Hippocampal formation (tissue), 2 donors: ENCODE measurements around the gene MAN2B2.
A peak's percentile ranks its signal among the peaks of the same experiment; 100 is the strongest.
"Not testable (repeated sequence)": the region's sequence is repeated elsewhere in the genome, so short reads cannot be mapped to it uniquely, and the experiment has no call there.

Experiments
- DNase-seq, 2 donors: peaks; one replicate each; lab custom pipeline; 2025; lab: John Stamatoyannopoulos, UW

MAN2B2 gene

DNA sequence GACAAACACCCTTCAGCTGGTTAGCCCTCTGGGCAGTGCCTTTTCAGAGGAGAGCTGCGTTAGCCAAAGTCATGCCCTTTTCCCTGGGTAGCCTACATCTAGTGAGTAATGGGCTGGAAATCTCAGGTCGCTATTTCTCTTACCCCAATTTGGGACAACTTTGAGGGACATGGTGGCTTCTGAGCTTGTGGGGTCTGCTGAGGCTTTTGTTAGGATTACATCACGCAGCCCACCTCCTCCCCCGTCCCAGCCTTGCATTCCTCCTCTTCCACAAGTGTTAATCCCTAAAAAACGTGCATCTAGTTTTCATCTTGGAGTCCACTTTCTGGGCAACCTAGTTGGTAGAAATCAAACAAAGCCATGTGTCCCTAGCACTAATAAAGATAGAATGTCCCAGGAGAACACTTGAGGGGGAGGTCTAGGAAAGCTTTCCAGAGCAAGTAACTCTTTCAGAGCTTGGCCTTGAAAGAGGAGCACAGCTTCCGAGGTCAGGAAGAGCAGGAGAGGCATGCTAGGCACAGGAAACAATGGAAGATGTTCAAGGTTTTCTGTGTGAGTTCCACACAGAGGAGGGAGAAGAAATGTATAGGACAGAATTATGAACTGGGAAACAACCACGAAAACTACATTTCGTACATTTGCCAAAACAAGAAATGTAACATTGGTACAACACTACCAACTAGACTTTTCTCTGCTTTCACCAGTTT is 68.3 kb downstream of the MAN2B2 start:
- DNase-seq = no peak

DNA sequence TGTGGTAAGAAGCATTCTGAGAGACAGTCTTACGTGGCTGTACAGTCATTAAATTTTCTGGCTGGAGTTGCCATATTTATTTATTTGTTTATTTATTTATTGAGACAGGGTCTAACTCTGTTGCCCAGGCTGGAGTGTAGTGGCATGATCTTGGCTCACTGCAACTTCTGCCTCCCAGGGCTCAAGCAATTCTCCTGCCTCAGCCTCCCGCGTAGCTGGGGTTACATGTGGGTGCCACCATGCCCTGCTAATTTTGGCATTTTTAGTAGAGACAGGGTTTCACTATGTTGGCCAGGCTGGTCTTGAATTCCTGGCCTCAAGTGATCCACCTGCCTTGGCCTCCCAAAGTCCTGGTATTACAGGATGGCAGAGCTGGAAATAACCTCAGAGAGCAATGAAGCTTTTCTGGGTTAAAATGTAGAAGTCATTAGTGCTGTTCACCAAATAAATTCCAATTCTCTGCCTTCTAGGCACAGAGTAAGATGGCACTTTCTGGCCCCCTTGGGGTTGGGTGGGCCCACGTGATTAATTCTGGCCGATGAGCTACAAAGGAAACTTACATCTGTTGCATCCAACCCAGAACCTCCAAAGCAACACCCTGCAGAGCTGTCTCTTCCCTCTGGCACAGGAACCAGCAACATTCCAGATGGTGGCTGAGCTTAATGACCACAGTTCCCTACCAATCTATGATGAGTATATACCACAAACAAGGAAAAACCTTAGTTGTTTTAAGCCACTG is 70.0 kb downstream of the MAN2B2 start:
- no peak for DNase-seq

DNA sequence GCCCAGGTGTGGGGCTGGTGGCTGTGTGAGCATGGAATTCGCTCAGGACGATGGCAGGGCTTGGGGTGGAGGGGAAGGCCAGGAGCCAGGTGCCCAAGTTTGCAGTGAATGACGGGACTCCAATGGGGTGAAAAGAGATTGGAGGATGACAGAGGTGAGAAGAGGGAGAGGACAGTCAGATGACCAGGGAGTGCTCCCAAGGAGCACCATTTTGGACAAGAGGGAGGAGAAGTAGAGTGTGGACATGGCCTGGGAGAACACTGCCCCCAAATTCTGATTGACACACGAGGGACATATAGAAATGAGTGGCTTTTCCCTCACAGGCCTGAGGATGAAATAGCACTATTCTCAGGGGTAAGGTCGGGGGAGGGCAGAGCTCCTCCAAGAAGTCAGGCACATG is 72.2 kb downstream of the MAN2B2 start:
- DNase-seq = no peak

DNA sequence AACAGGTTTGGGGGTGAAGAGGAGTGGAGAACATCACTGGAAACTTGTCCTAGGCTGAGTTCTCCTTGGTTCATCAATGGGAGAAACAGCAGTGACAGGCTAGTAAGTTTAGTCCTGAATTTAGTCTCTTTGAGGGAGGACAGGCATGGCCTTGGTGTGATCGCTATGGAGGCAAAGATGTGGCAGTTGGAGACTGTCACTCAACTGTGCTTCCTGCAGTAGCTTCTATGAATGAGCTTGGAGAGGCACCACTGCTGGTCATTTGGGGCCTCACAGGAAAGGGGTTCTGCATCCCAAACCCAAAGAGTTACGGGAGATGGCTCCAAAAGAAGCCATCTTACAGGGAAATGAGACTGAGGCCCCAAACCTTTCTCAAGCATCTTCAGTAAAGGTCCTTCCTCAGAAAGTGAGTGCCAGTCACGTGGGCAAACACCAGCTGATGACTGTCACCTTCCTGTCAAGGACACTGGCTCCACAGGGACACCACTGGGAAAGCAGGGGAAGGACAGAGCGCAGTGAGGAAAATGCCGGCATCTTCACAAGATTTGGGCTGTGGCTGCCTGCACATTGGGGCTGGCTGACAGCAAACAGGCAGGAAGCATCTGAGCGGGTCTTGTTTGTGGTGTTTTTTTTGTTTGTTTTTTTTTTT is 72.7 kb downstream of the MAN2B2 start:
- DNase-seq = no peak

DNA sequence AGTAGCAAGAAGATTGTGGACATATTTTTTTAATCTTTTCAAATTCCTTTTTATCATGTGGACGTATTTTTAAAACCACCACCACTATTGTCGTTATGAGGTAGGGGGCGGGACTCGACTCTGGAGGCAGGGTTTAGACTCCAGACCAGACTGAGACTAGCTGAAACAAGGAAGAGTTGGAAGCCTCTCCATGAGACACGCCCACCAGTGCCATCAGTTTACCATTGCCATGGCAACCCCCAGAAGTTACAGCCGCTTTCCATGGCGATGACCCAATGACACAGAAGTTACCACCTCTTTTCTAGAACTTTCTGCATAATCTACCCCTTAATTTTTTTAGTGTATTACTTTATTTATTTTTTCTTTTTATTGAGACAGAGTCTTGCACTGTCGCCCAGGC is 74.2 kb downstream of the MAN2B2 start:
- no peak for DNase-seq

DNA sequence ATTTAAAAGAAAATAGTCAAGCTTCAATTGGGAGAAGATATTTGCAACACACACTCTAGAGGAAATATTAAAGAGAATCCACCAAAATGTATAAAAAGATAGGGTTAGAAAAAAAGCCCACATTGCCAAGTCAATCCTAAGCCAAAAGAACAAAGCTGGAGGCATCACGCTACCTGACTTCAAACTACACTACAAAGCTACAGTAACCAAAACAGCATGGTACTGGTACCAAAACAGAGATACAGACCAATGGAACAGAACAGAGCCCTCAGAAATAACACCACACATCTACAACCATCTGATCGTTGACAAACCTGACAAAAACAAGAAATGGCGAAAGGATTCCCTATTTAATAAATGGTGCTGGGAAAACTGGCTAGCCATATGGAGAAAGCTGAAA is 79.2 kb downstream of the MAN2B2 start:
- not testable (repeated sequence) for DNase-seq

DNA sequence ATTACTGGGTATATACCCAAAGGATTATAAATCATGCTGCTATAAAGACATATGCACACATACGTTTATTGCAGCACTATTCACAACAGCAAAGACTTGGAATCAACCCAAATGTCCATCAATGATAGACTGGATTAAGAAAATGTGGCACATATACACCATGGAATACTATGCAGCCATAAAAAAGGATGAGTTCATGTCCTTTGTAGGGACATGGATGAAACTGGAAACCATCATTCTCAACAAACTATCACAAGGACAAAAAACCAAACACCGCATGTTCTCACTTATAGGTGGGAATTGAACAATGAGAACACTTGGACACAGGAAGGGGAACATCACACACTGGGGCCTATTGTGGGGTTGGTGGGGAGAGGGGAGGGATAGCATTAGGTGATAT is 80.3 kb downstream of the MAN2B2 start:
- not testable (repeated sequence) for DNase-seq

DNA sequence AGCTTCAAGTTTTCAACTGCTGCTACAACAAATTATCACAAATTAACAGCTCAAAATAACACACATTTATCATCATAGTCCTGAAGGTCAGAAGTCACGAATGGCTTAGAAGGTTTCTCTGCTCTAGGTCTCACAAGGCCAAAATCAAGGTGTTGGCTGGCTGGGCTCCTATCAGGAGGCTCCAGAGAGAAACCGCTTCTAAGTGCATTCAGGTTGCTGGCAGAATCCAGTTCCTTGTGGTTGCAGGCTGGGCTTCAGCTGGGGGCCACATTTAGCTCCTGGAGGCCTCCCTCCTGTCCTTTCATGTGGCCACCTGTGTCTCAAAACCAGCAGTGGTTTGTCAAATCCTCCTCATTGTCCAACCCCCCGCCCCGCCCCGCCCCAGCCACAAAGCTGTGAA is 80.9 kb downstream of the MAN2B2 start:
- no peak for DNase-seq

DNA sequence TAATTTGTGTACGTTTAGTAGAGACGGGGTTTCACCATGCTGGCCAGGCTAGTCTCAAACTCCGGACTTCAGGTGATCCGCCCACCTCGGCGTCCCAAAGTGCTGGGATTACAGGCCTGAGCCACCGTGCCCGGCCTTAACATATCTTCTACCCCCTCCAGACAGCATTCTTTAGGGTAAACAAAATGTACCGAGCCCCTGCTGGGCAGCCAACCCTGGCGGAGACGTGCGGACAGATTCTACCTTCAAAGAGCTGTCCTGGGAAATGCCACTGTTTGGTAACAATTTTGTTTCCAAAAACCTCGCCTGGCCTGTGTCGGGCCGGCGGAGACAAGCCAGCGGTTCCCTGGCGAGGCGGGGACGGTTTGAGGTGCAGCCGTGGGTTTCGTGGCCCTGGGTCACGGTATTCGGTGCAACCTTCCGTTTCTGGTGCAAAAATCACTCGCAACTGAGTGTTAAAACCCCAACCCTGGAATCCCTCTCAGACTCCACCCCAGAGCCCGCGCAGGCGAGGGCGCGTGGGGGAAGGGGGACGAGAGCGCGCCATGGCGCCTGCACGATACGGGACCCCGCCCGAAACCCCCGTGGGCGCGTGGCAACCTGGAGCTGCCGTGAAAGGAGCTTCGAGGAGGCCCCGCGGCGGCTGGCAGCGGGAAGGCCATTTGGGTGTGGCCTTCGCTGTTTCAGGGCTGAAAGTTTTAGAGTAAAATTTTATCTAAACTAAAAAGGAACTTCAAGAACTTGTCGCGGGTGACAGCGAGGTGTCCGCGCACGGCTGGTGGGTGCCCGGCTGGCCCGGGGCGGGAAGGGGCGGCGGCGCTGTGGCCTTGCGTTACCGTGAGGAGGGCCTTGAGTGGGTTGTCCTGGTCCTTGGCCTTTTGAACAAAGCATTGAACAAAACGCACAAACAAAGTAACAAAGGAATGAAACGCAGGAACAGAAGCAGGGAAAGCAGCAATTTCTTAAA is 82.5 kb downstream of the MAN2B2 start:
- no peak for DNase-seq

DNA sequence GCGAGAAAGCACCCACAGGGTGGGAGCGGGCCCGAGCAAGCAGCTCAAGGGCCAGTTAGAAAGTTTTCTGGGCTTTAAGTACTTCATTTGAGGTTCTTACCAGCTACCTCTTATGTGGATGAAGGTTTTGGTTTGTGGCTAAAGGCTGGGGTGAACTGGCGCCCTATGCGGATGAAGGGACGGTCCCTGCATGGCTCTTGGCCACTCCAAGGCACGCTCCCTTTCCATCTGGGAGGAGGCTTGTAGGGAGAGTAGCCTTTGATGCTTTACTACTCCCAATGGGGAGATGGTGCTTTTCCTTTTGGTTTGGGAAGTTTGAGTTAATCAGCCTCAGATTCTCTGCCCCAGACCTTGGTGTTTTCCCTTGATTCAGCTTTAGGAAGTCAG is 83.2 kb downstream of the MAN2B2 start:
- DNase-seq = no peak

DNA sequence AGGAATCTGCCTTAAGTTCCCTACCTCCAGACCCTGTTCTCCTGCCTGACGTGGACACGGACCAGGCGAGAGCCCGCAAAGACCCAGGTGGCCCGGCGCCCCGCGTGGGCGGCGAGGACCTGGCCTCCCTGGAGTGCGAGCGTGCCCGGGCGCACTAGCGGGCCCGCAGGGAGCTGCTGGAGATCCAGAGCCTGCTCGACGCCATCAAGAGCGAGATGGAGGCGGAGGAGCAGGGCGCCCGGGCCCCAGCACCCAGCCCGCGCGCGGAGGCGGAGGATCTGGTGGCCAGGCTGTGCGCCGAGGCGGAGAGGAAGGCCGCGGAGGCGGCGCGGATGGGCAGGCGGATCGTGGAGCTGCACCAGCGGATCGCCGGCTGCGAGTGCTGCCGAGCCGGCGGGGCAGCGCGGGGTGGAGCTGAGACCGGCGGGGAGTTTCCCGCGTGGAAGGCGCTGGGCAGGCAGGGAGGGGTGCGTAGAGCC is 83.6 kb downstream of the MAN2B2 start:
- DNase-seq = peak in 1 of 2 donors; percentile 7

DNA sequence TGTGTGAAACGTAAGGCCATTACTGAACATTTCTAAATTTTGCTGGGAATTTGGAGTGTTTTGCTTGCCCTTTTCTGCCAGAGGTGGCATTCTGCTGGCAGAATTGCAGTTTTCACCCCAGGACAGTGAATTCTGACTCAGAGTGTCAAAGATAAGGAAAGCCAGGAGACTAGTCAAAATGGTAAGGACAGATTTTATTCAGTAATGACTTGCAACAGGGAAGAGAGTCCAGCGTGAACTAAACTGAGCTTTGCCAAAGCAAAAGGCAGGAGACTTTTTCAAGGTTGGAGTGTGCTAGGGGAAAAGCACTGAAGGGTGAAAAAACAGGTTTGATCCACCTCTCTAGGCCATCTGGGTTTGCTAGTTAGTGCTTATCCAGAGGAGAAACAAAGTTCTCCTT is 84.9 kb downstream of the MAN2B2 start:
- DNase-seq = no peak

DNA sequence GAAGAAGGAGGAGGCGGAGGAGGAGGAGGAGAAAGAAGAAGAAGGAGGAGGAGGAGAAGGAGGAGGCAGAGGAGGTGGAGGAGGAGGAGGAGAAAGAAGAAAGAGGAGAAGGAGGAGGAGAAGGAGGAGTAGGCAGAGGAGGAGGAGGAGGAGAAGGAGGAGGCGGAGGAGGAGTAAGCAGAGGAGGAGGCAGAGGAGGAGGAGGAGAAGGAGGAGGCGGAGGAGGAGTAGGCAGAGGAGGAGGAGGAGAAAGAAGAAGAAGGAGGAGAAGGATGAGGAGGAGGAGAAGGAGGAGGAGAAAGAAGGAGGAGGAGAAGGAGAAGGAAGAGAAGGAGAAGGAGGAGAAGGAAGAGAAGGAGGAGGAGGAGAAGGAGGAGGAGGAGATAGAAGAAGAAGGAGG is 85.4 kb downstream of the MAN2B2 start:
- DNase-seq = no peak

DNA sequence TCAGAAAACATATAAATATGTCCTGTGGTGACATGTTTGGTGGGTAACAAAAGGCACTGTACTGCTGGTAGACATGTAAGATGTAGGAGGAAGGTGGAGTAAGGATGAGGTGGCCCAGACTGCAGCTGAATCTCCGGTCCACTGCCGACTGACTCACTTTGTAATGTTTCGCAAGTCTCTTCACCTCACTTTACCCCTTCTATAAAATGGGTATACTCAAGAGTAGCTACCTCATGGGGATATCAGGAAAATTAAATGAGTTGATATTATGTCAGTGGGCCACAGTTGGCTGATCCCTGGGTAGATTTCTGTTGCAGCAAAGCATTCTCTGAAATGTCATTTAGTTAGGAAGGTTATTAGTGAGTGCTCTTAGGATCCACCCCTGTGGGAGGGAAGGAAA is 87.6 kb downstream of the MAN2B2 start:
- no peak for DNase-seq

DNA sequence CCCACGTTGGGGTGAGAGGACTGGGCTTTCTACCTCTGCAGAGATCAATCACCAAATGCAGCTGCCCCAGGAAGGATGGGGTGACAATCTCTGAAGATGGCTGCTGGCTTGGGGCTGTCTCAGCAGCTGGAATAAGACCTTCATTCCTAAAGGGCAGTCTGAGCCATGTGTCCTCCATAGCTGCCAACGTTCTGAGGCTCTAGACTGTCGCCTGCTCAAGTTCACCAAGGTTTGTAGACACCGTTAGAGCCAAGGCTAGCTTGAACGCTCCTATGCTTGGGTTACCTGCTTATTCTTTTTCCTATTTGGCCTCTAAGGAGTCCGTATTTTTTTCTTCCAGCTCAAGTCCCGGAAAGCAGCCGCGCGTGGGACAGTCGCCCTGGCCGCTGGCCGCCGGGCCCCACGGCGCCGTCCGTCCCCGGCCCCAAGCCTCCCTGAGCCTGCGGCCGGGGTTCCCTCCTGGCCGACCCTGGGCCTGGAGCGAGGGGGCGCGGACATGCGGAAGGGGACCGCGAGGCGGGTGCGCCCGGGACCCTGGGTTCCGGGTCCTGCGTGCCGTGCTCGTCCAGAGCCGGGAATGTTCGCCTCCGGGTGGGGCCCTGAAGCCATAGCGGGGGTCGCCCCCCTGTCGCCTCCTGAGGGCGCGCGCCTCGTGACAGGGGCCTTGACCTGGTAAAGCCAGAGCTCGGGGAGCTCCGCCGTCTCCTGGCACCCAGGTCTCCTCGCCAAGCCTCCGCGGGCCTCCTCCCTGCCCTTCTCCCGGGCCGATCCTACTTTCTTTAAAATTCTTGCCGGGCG is 88.8 kb downstream of the MAN2B2 start:
- no peak for DNase-seq

DNA sequence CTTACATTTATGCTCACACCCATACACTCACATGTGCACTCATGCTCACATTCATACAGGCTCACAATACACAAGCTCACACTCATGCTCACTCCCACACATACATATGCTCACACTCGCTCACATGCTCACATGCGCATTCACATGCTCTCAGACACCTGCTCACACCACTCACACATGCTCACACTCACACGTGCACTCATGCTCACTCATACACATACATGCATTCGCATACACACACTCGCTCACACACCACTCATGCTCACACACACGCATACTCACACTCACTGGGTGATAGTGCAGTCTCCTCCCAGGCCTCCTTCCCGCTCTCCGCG is 90.3 kb downstream of the MAN2B2 start:
- no peak for DNase-seq

DNA sequence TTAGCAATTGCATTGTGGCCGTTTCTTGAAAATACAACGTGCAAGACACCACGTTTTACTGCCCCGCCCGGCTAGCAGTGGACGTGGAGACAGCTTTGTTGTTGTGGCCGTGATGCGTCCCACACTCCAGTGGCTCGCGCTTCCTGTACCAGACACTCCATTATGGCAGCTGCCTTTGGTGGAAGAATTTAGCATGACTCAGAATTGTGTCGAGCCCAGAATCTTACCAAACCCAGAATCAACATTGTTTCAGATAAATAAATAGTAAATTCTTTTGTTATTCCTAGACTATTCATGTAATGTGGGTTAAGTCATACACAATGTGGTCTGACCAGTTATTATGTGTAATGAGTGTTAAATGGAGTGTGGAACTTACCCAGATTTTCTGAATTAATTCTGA is 93.4 kb downstream of the MAN2B2 start:
- no peak for DNase-seq

DNA sequence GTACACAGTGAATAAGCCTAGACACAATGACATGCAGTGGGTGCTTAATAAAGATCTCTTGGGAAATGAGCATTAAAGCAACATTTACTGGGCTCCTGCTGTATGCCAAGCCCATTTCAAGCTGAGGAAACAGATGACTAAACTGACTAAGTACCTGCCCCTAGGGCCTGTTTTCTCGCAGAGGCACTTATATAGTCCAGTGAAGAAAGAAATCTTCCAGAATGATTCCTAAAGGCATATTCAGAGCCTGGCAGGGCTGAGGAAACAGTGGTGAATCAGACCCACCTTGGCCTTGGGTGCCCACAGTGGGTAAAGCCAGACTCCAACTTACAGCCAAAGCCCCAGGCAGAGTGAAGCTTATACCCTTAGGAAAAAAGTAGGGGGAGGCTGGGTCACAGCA is 96.7 kb downstream of the MAN2B2 start:
- no peak for DNase-seq

DNA sequence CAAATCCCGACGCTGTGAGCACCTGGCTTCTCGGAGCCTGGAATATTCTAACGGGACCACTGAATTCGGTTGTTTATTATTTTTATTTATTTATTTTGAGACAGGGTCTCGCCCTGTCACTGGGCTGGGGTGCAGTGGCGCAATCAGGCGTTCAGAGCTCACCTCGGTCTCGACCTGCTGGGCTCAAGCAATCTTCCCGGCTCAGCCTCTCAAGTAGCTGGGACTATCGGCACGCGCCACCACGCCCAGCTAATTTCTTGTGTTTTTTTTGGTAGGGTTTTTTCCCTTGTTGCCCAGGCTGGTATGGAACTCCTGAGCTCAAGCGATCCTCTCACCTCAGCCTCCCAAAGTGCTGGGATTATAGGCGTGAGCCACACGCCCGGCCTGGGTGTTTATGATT is 97.1 kb downstream of the MAN2B2 start:
- DNase-seq = no peak

DNA sequence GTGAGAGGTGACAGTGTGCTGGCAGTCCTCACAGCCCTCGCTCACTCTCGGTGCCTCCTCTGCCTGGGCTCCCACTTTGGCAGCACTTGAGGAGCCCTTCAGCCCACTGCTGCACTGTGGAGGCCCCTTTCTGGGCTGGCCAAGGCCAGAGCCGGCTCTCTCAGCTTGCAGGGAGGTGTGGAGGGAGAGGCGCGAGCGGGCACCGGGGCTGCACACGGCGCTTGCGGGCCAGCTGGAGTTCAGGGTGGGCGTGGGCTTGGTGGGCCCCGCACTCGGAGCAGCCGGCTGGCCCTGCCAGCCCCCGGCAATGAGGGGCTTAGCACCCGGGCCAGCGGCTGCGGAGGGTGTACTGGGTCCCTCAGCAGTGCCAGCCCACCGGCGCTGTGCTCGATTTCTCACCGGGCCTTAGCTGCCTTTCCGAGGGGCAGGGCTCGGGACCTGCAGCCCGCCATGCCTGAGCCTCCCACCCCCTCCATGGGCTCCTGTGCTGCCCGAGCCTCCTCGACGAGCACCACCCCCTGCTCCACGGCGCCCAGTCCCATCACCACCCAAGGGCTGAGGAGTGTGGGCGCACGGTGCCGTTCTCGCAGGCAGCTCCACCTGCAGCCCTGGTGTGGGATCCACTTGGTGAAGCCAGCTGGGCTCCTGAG is 97.7 kb downstream of the MAN2B2 start:
- not testable (repeated sequence) for DNase-seq
